NCI-H128 (cell line): Measurements from ENCODE around the gene ASIC4.

ENCODE experiments used
- DNase-seq: peaks from one replicate; lab custom pipeline; 2025; ENCODE audit not compliant: unreplicated experiment; lab: John Stamatoyannopoulos, UW

ASIC4 gene

GRCh38 chr2:219548990-219549389 lies 34.7 kb downstream of the ASIC4 start:
- DNase-seq, result no peak

DNA sequence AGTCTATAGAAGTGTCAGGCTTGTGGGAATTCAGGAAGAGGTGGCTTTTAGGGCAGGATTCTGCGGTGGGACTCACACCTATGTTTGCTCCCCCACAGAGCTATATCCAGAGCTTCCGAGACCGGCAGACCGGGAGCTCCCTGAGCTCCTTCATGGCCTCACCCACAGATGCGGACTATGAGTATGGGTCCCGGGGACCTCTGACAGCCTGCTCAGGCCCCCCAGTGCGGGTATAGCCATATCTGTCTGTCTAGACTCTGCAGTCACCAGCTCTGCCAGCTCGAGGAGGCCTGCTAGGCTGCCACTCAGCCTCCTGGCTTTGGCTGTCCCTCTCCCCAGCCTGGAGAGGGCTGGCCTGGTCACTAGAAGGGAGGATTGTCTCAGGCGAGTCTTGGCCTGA lies 35.3 kb downstream of the ASIC4 start:
- no peak for DNase-seq

DNA sequence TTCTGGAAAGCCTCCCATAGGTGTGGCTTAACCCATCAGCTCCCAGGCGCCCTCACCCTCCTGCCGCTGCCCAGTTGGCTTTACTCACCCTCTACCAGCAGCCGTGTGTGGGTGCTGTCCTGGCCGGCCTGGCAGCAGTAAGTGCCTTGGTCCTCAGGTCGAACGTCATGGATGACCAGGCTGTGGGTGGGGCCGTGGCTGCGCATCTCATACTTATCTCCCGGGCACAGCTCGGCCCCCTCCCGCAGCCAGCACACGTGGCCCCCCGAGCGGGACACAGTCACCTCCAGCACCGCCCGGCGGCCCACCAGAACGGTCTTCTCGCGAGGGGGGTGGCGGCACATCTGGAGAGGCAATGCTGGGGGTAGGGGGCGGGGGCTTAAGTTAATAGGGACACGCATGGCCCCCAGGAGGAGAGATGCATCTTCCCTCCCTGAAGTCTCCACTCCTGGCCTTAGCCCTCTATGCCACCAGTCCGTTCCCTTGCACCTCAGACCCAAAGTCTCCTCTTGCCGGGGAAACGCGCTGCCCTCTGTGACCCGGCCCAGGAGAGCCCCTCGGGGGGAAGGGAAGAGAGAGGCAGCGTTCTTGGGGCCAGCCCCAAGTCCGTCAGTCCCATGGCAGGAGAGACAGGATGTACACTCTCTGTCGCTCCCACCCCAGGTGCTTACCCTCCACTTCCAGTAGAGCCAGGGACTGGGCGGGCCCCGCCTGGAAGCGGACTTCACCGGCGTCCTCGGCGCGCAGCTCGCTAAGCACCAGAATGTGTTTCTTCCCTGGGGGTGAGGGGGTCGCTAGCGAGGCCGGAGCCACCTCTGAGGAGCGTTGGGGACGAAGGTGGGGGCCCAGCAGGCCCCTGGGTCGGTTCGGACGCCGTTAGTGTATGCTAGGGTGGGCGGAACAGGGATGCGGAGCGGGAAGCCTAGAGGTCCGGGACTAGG lies 37.4 kb downstream of the ASIC4 start:
- no peak for DNase-seq

- DNase-seq, result peak; percentile 71
Measured at GRCh38 chr2:219552382-219553167, 38.3 kb downstream of the ASIC4 start.

DNA sequence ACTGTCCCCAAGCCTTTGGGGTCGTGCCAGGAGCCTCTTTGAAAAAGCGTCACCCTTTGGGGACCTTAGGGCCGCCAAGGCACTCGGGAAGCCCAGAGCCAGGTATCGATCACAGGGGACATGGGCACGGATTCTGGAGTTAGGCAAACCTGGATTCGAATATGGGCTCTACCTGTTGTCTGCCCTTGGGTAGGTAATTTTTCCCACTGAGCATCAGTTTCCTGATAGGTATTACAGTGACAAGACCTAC lies 38.8 kb downstream of the ASIC4 start:
- no peak for DNase-seq

- no peak for DNase-seq
Measured at GRCh38 chr2:219553463-219553963, 39.2 kb downstream of the ASIC4 start.

GRCh38 chr2:219554350-219554749 lies 40.1 kb downstream of the ASIC4 start:
- DNase-seq, result no peak

DNA sequence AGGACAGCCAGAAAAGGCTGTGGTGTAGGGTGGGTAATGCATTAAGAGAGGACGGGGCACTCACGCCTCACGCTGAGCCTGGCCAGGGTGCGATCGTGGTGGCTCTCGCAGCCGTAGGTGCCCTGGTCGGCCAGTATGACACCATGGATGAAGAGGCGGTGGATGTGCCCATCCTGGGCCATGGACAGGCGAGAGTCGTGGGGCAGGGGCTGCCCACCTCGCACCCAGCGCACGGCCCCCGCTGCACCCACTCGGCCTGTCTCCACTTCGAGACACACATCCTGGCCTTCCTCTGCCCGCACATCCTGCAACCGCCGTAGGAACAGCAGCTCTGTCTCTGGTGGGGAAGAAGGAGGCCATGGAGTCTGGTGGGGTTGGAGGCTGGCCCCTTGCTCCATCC lies 41.7 kb downstream of the ASIC4 start:
- DNase-seq, result no peak

DNA sequence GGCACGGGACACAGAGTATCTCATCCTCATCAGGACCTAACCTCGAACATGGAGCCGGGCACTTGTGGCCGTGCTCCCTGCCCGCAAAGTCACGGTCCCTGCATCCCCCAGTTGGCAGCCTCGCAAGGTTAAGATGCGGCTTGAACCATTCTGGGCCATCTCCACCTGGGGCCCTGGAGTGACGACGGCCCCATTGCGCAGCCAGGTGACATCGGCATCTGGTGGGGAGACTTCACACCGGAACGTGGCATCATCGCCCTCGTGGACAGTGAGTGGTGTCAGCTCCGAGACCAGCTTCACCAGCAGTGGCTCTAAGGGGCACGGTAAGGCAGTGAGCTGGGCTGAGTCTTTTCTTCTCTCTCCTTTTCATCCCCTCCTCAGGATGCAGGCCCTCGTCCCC lies 42.1 kb downstream of the ASIC4 start:
- no peak for DNase-seq

DNA sequence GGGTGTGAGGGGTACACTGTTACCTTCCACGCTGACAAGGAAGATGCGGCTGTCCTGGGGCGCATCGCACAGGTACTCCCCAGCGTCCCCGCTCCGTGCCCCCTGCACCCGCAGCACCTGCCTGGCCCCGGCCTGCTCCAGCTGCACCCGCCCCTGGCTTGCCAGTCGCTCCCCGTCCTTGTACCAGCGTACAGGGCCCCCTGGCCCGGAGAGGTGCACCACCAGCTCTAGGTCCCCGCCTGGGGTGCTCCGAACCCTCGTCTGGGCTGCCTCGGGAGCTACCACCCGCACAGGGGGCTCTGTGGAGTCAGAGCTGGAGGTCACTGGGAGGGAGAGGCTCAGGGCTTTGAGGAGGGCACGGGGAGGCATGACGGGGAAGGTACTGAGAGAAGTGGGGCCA lies 43.0 kb downstream of the ASIC4 start:
- DNase-seq, result no peak

DNA sequence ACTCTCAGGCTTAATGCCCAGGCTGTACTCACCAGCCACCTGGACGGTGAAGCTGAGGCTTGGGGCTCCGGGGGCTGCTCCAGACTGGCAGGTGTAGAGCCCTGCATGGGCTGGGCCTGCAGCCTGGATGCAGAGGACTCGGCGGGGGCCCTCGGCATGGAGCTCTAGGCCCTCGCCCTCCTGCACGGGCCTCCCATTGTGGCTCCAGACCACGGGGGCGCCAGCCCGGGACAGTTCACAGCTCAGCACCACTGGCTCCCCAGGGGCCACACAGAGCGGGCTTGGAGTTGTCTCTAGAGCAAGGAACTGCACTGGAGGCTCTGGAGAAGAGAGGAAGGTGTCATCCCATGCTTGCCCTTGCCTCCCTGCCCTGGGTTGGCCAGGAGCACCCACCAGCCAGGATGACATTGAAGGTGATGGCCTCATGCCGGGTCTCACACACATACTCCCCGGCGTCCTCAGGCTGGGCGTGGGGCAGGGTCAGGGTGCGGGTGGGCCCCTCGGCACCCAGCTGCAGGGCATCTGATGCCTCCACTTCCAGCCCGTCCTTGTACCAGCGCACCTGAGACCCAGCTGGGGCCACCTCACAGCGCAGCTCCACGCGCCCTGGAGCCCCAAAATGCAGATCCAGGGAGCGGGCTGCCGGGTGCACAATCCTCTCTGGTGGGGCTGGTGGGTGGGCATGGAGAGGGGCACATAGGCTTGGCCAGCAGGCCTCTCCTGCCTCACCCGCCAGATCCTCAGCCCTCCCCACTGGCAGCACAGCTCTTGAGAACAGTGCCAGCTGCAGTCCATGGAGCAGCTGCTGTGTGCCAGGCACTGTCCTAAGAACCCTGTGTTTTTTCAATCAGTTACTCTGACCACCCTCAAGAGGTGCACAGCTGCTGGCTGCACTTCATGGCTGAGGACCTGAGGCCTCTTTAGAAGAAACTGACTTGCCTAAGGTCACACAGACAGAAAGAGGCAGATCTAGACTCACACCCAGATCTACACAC lies 43.8 kb downstream of the ASIC4 start:
- no peak for DNase-seq

- no peak for DNase-seq
Measured at GRCh38 chr2:219559156-219559915, 45.1 kb downstream of the ASIC4 start.

- DNase-seq, result no peak
Measured at GRCh38 chr2:219560037-219560892, 46.0 kb downstream of the ASIC4 start.

DNA sequence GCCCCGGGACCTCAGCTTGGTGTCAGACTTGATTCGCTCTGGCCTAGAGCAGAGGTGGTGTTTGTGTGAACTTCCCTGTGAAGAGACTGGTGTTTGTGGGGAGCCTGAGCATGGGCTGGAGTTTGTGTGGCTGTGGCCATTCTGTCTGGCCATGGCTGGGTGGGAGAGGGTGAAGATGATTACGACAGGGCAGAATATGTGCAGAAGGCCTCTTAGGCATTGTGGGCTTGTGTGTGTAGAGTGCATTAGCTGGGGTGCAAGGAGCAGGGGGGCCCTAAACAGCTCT lies 46.6 kb downstream of the ASIC4 start:
- no peak for DNase-seq

DNA sequence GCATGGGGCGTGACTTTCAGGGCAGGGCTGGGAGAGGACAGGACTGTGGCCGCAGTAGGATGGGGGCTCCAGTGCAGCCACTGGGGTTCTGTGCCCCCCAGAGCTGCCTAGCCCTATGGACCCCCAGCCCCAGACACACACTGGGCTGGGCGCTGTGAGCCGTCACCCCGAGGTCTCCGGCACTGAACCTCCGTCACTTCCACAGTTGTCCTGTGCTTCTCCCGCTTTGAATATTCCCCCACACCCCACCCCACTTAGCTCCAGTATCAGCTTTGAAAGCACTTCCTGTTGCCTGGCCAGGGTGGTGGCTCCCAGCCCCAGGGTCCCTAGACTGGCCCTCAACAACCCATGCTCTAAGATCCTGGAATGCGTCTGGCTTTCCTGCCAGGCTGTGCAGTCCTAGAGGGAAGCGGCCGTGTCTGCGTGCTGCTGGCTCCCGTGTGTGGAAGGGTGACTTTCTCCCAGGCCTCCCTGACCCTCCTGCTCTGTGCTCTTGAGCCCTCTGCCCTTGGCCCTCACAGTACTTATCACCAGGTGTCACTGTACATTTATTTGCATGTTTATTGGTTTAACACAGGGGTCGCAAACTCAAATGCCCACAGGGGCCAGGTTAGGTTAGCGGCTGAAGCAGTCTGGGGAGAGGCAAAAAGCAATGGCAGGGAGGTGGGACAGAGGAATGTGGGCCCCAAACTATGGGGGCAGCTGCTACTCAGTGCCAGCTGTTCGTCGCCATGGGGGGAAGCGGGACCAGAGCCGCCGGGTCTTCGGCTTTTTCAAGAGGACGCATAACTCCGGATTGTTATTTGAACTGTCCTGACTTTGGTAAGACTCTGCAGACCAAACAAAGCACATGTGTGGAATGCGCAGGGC lies 47.1 kb downstream of the ASIC4 start:
- no peak for DNase-seq

- no peak for DNase-seq
Measured at GRCh38 chr2:219562049-219563020, 48.1 kb downstream of the ASIC4 start.

DNA sequence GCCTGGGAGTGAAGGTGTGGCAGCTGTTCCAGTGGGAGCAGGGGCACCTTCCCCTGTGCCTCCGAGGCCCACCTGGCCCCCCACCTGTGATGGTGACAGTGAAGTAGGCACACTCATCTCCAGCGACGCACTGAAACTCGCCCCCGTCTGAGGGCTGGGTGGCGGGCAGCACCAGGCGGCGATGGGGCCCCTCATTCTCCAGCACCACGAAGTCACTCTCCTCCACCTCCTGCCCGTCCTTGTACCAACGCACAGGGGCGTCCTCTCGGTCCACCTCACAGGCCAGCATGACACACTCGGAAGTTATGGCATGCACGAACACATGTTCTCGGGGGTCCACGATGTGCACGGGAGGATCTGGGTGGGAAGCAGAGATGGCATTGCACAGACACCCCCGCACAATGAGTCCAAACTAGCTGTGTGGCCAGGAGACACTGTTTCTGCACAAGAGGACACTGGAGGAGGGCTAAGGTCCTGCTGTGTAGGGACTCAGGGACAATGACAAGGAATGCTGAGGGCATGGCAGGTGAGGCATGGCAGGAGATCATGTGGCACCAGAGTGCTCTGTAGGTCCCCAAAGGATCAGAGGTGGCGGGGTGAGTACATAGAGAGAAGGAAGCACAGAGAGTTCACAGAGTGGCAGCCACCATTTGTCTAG lies 49.1 kb downstream of the ASIC4 start:
- DNase-seq, result no peak
